ENCODE data around the gene UNK.

GRCh38 chr17:75764417-75764710 lies 20.2 kb upstream of the UNK start:
- peak in 1 of 4 experiments; percentile 41 for TF ChIP-seq CTCF (IDR thresholded peaks at IDR 0.05)
- no peak for TF ChIP-seq POLR2A (IDR thresholded peaks at IDR 0.05)
